HUES6 (cell line): Measurements from ENCODE around the gene CHAD.

ENCODE experiments used
- H3K27ac ChIP-seq: 2 replicates; pipeline ENCODE4 v1.7.0; 2013; ENCODE audit warnings: low read depth, mild to moderate bottlenecking, low read length, inconsistent platforms
- H3K27me3 ChIP-seq: 2 replicates; pipeline ENCODE4 v1.6.1; 2013; ENCODE audit warnings: low read length; ENCODE audit not compliant: control insufficient read depth, insufficient read depth
- H3K36me3 ChIP-seq: 2 replicates; pipeline ENCODE4 v1.6.1; 2013; ENCODE audit warnings: low read length; ENCODE audit not compliant: control insufficient read depth, insufficient read depth
- H3K4me1 ChIP-seq: 2 replicates; pipeline ENCODE4 v1.6.1; 2013; ENCODE audit warnings: low read length; ENCODE audit not compliant: control insufficient read depth, insufficient read depth
- H3K4me3 ChIP-seq: 2 replicates; pipeline ENCODE4 v1.5.1; 2013; ENCODE audit warnings: low read depth, low read length
- H3K9ac ChIP-seq: one replicate; pipeline ENCODE4 v1.6.1; 2013; ENCODE audit warnings: mild to moderate bottlenecking, low read length
- H3K9me3 ChIP-seq: 2 replicates; pipeline ENCODE4 v1.6.1; 2013; ENCODE audit warnings: low read depth, low read length; ENCODE audit not compliant: control insufficient read depth, insufficient read depth

CHAD gene

GRCh38 chr17:50464736-50465135 is 3.9 kb downstream of the CHAD start:
- H3K9ac ChIP-seq: no peak overlapping the region
- peaks cover 20% of the 10 kb centered on the region for H3K27me3 ChIP-seq
- peaks cover 14% of the 10 kb centered on the region for H3K4me1 ChIP-seq
- no peak overlapping the region for H3K4me3 ChIP-seq
- H3K36me3 ChIP-seq: peaks cover 14% of the 10 kb centered on the region
- H3K9me3 ChIP-seq: no peaks in the 10 kb centered on the region
- H3K27ac ChIP-seq: no peak overlapping the region

GRCh38 chr17:50464121-50464520 is 4.6 kb downstream of the CHAD start:
- Histone ChIP-seq H3K4me3 (no peak overlapping the region), H3K27ac (no peak overlapping the region), H3K27me3 (peaks cover 17% of the 10 kb centered on the region), H3K9me3 (no peaks in the 10 kb centered on the region), H3K4me1 (peaks cover 14% of the 10 kb centered on the region), H3K9ac (no peak overlapping the region), H3K36me3 (peaks cover 14% of the 10 kb centered on the region)

- no peak overlapping the region for H3K9ac ChIP-seq
- H3K9me3 ChIP-seq: no peaks in the 10 kb centered on the region
- H3K27me3 ChIP-seq: peaks cover under 1% of the 10 kb centered on the region; the same call in 1 of the 2 replicates
- peaks cover 14% of the 10 kb centered on the region for H3K36me3 ChIP-seq
- H3K4me1 ChIP-seq: peaks cover 3% of the 10 kb centered on the region; the same call in 1 of the 2 replicates
- H3K27ac ChIP-seq: no peak overlapping the region
- H3K4me3 ChIP-seq: no peak overlapping the region
Observed at GRCh38 chr17:50462446-50462845, 6.2 kb downstream of the CHAD start.

- no peaks in the 10 kb centered on the region for H3K4me1 ChIP-seq
- H3K36me3 ChIP-seq: peaks cover 14% of the 10 kb centered on the region
- no peak overlapping the region for H3K4me3 ChIP-seq
- no peak overlapping the region for H3K9ac ChIP-seq
- no peaks in the 10 kb centered on the region for H3K27me3 ChIP-seq
- no peaks in the 10 kb centered on the region for H3K9me3 ChIP-seq
- H3K27ac ChIP-seq: no peak overlapping the region
Observed at GRCh38 chr17:50461550-50462132, 7.0 kb downstream of the CHAD start.

GRCh38 chr17:50460831-50461526 is 7.7 kb downstream of the CHAD start:
- H3K4me3 ChIP-seq: no peak overlapping the region
- no peaks in the 10 kb centered on the region for H3K4me1 ChIP-seq
- peaks cover 14% of the 10 kb centered on the region for H3K36me3 ChIP-seq
- H3K27me3 ChIP-seq: no peaks in the 10 kb centered on the region
- no peaks in the 10 kb centered on the region for H3K9me3 ChIP-seq
- no peak overlapping the region for H3K27ac ChIP-seq
- no peak overlapping the region for H3K9ac ChIP-seq

GRCh38 chr17:50459756-50460155 is 8.9 kb downstream of the CHAD start:
- no peak overlapping the region for H3K9ac ChIP-seq

GRCh38 chr17:50458701-50459676 is 9.7 kb downstream of the CHAD start:
- H3K9ac ChIP-seq: no peak overlapping the region
- H3K9me3 ChIP-seq: no peaks in the 10 kb centered on the region
- H3K36me3 ChIP-seq: peaks cover 14% of the 10 kb centered on the region
- H3K4me3 ChIP-seq: no peak overlapping the region
- no peak overlapping the region for H3K27ac ChIP-seq
- H3K4me1 ChIP-seq: no peaks in the 10 kb centered on the region
- H3K27me3 ChIP-seq: no peaks in the 10 kb centered on the region

More at GRCh38 chr17:50459756-50460155, 8.9 kb downstream of the CHAD start:
- H3K4me1 ChIP-seq: no peaks in the 10 kb centered on the region
- no peaks in the 10 kb centered on the region for H3K9me3 ChIP-seq
- peaks cover 14% of the 10 kb centered on the region for H3K36me3 ChIP-seq
- no peak overlapping the region for H3K4me3 ChIP-seq
- H3K27ac ChIP-seq: no peak overlapping the region
- H3K27me3 ChIP-seq: no peaks in the 10 kb centered on the region

- Histone ChIP-seq H3K36me3 (peaks cover 10% of the 10 kb centered on the region), H3K4me1 (no peaks in the 10 kb centered on the region), H3K9me3 (no peaks in the 10 kb centered on the region), H3K9ac (no peak overlapping the region), H3K4me3 (no peak overlapping the region), H3K27me3 (no peaks in the 10 kb centered on the region), H3K27ac (no peak overlapping the region)
Observed at GRCh38 chr17:50458270-50458669, 10.4 kb downstream of the CHAD start.

GRCh38 chr17:50457621-50458020 is 11.1 kb downstream of the CHAD start:
- H3K36me3 ChIP-seq: peaks cover 5% of the 10 kb centered on the region; the same call in 1 of the 2 replicates
- H3K4me3 ChIP-seq: no peak overlapping the region
- no peaks in the 10 kb centered on the region for H3K27me3 ChIP-seq
- H3K9me3 ChIP-seq: no peaks in the 10 kb centered on the region
- no peak overlapping the region for H3K27ac ChIP-seq
- no peak overlapping the region for H3K9ac ChIP-seq
- H3K4me1 ChIP-seq: no peaks in the 10 kb centered on the region

- no peaks in the 10 kb centered on the region for H3K4me1 ChIP-seq
- no peaks in the 10 kb centered on the region for H3K36me3 ChIP-seq
- H3K27ac ChIP-seq: no peak overlapping the region
- no peak overlapping the region for H3K4me3 ChIP-seq
- H3K9me3 ChIP-seq: no peaks in the 10 kb centered on the region
- H3K27me3 ChIP-seq: no peaks in the 10 kb centered on the region
- no peak overlapping the region for H3K9ac ChIP-seq
Observed at GRCh38 chr17:50453901-50454300, 14.8 kb downstream of the CHAD start.
